HL-60 (cell line): Measurements from ENCODE around the gene SPTBN1.

Experiments used
- CTCF ChIP-seq: IDR thresholded peaks from one replicate; pipeline ENCODE4 v1.5.1; 2011; ENCODE audit warnings: low read length, control low read depth, inconsistent platforms; ENCODE audit not compliant: insufficient read depth
- SPI1 ChIP-seq: IDR thresholded peaks from 2 replicates; pipeline ENCODE4 v1.6.1; 2012; ENCODE audit warnings: low read depth, mild to moderate bottlenecking, borderline replicate concordance

GRCh38 chr2:54656863-54657262 is 200.7 kb downstream of the SPTBN1 start:
- TF ChIP-seq CTCF (no peak), SPI1 (no peak)
